ENCODE results near the gene NR2C2AP. TPM values are rescaled to one million over a fixed set of nuclear protein-coding genes. Genes with fewer than 3 reads are reported as not detected.

Gene NR2C2AP
- total and polyA plus RNA-seq, 2 donors (not counting 1 experiment from before 2014, with no cell fraction given): 3.3 to 4.6 TPM

GRCh38 chr19:19152668-19153384 is 50.4 kb downstream of the NR2C2AP start:
- H3K4me2 ChIP-seq (ENCODE audit: extremely low read depth, insufficient read depth, low read length): no peak overlapping the region
- no peaks in the 10 kb centered on the region for H3K27me3 ChIP-seq (ENCODE audit: control insufficient read depth, insufficient read depth, low read length)
- H3K9me3 ChIP-seq (ENCODE audit: control insufficient read depth, insufficient read depth, low read depth, low read length): no peaks in the 10 kb centered on the region
- H2AFZ ChIP-seq (ENCODE audit: low read length): no peak overlapping the region
- no peak for TF ChIP-seq CTCF (conservative IDR thresholded peaks at IDR 0.05 in 1 of 2, IDR thresholded peaks at IDR 0.05 in 1 of 2; ENCODE audit: low read depth in 1 of 2, low read length in 2 of 2)
- TF ChIP-seq EZH2 (IDR thresholded peaks at IDR 0.05; ENCODE audit: low read length, missing control alignments): no peak
- H3K9ac ChIP-seq (ENCODE audit: insufficient read depth, low read length): no peak overlapping the region
- DNase-seq (ENCODE audit: low read depth in 2 of 2): no peak
- no peaks in the 10 kb centered on the region for H3K4me1 ChIP-seq (ENCODE audit: control insufficient read depth, extremely low read depth, insufficient read depth, low read length)
- H3K36me3 ChIP-seq (ENCODE audit: control insufficient read depth, insufficient read depth, low read length): no peaks in the 10 kb centered on the region
- H3K4me3 ChIP-seq (replicated peaks in 1 of 4; ENCODE audit: control extremely low read depth in 1 of 4, insufficient read depth in 1 of 4, low read depth in 3 of 4, low read length in 4 of 4): no peak overlapping the region
- no peaks in the 10 kb centered on the region for H4K20me1 ChIP-seq (ENCODE audit: control insufficient read depth, extremely low read depth, insufficient read depth, low read length)
- no peaks in the 10 kb centered on the region for H3K79me2 ChIP-seq (ENCODE audit: control insufficient read depth, insufficient read depth, low read length)
- no peak overlapping the region for H3K27ac ChIP-seq (ENCODE audit: insufficient read depth, low read length)

GRCh38 chr19:19151418-19151817 is 51.8 kb downstream of the NR2C2AP start:
- TF ChIP-seq EZH2 (IDR thresholded peaks at IDR 0.05; ENCODE audit: low read length, missing control alignments): no peak
- no peak for TF ChIP-seq CTCF (conservative IDR thresholded peaks at IDR 0.05 in 1 of 2, IDR thresholded peaks at IDR 0.05 in 1 of 2; ENCODE audit: low read depth in 1 of 2, low read length in 2 of 2)
- Histone ChIP-seq H3K4me1 (ENCODE audit: control insufficient read depth, extremely low read depth, insufficient read depth, low read length) (no peaks in the 10 kb centered on the region), H3K36me3 (ENCODE audit: control insufficient read depth, insufficient read depth, low read length) (no peaks in the 10 kb centered on the region), H3K9ac (ENCODE audit: insufficient read depth, low read length) (no peak overlapping the region), H4K20me1 (ENCODE audit: control insufficient read depth, extremely low read depth, insufficient read depth, low read length) (no peaks in the 10 kb centered on the region), H3K4me3 (replicated peaks in 1 of 4; ENCODE audit: control extremely low read depth in 1 of 4, insufficient read depth in 1 of 4, low read depth in 3 of 4, low read length in 4 of 4) (no peak overlapping the region), H3K4me2 (ENCODE audit: extremely low read depth, insufficient read depth, low read length) (no peak overlapping the region), H3K9me3 (ENCODE audit: control insufficient read depth, insufficient read depth, low read depth, low read length) (no peaks in the 10 kb centered on the region), H3K79me2 (ENCODE audit: control insufficient read depth, insufficient read depth, low read length) (no peaks in the 10 kb centered on the region), H3K27ac (ENCODE audit: insufficient read depth, low read length) (no peak overlapping the region), H2AFZ (ENCODE audit: low read length) (no peak overlapping the region), H3K27me3 (ENCODE audit: control insufficient read depth, insufficient read depth, low read length) (no peaks in the 10 kb centered on the region)
- DNase-seq (ENCODE audit: low read depth in 2 of 2): no peak

Other genes starting within 250 kb of the NR2C2AP start
- 24.7 and 31.4 TPM in 2 replicates for gene SUGP2, start 169.9 kb downstream of the NR2C2AP start, total RNA-seq
- gene SUGP2, start 169.9 kb downstream of the NR2C2AP start, polyA plus RNA-seq: 29.2 and 32.9 TPM in 2 replicates
- gene ARMC6, start 169.8 kb downstream of the NR2C2AP start, total RNA-seq: 25.7 and 35.8 TPM in 2 replicates
- 14.0 and 23.0 TPM in 2 replicates for gene ARMC6, start 169.8 kb downstream of the NR2C2AP start, polyA plus RNA-seq
- gene SLC25A42, start 139.4 kb downstream of the NR2C2AP start, total RNA-seq: 4.9 and 7.1 TPM in 2 replicates
- 3.5 and 3.6 TPM in 2 replicates for gene SLC25A42, start 139.4 kb downstream of the NR2C2AP start, polyA plus RNA-seq
- 21.1 and 23.8 TPM in 2 replicates for gene TMEM161A, start 64.9 kb downstream of the NR2C2AP start, total RNA-seq
- 9.4 and 11.8 TPM in 2 replicates for gene TMEM161A, start 64.9 kb downstream of the NR2C2AP start, polyA plus RNA-seq
- gene MEF2B, start 33.2 kb downstream of the NR2C2AP start, total RNA-seq: under 0.01 and 0.33 TPM in 2 replicates
- gene MEF2B, start 33.2 kb downstream of the NR2C2AP start, polyA plus RNA-seq: 0.19 and 0.35 TPM in 2 replicates
- 8.7 and 13.9 TPM in 2 replicates for gene BORCS8, start 11.3 kb downstream of the NR2C2AP start, total RNA-seq
- 10.7 and 16.8 TPM in 2 replicates for gene BORCS8, start 11.3 kb downstream of the NR2C2AP start, polyA plus RNA-seq
- gene RFXANK, start 11.2 kb downstream of the NR2C2AP start, total RNA-seq: 60.1 and 65.2 TPM in 2 replicates
- 31.9 and 45.3 TPM in 2 replicates for gene RFXANK, start 11.2 kb downstream of the NR2C2AP start, polyA plus RNA-seq
- under 0.01 TPM in 2 replicates for gene NCAN, start 8.5 kb upstream of the NR2C2AP start, total RNA-seq
- not detected in 2 replicates for gene NCAN, start 8.5 kb upstream of the NR2C2AP start, polyA plus RNA-seq
- gene TM6SF2, start 69.9 kb upstream of the NR2C2AP start, total RNA-seq: 0.26 and 0.99 TPM in 2 replicates
- gene TM6SF2, start 69.9 kb upstream of the NR2C2AP start, polyA plus RNA-seq: 0.23 and 0.27 TPM in 2 replicates
- gene SUGP1, start 117.1 kb upstream of the NR2C2AP start, total RNA-seq: 15.7 and 27.7 TPM in 2 replicates
- gene SUGP1, start 117.1 kb upstream of the NR2C2AP start, polyA plus RNA-seq: 17.3 and 25.2 TPM in 2 replicates
- 21.1 and 29.4 TPM in 2 replicates for gene MAU2, start 117.4 kb upstream of the NR2C2AP start, total RNA-seq
- 11.1 TPM in 2 replicates for gene MAU2, start 117.4 kb upstream of the NR2C2AP start, polyA plus RNA-seq
- 28.8 and 31.7 TPM in 2 replicates for gene GATAD2A, start 202.3 kb upstream of the NR2C2AP start, total RNA-seq
- gene GATAD2A, start 202.3 kb upstream of the NR2C2AP start, polyA plus RNA-seq: 63.5 and 77.2 TPM in 2 replicates